HepG2 (cell line): ENCODE measurements around the gene CHDH. TPM values are rescaled to one million over a fixed set of nuclear protein-coding genes. Genes with fewer than 3 reads are reported as not detected.

Experiments used
- ATAC-seq: fragments of 200-7000 bp; cut with Tn5 transposase; 3 replicates; pipeline ENCODE4 v1.9.1; 2020; ENCODE audit warnings: mild to moderate bottlenecking, moderate library complexity
- BruUV-seq: library from RNA; stranded (reverse); fragments of 400-500 nt; replicated peaks from 2 replicates; lab custom pipeline; 2021; lab: Mats Ljungman, UMichigan
- CTCF ChIA-PET: fragments of 300-600 bp; formaldehyde crosslinking; extraction: SDS; loops from one replicate; lab custom pipeline; 2021; ENCODE audit warnings: low total read pairs, inconsistent platforms, low intra/inter-chr PET ratio; lab: Yijun Ruan, JAX
- POLR2A ChIA-PET: fragments of 350-600 bp; sonication (Branson Sonifier 250); formaldehyde crosslinking; loops from one replicate; lab custom pipeline; 2020; ENCODE audit warnings: antibody characterized with exemption, inconsistent platforms; lab: Yijun Ruan, JAX
- DNase-seq: peaks from one replicate; pipeline ENCODE4 v3.0.0-alpha.2; 2015; ENCODE audit warnings: low spot score
- FAIRE-seq: peaks from 3 replicates; lab custom pipeline; 2011; peaks lifted over from hg19 to GRCh38; lab: Jason Lieb, UNC
- H2AFZ ChIP-seq: one replicate; pipeline ENCODE4 v1.6.1; 2011; ENCODE audit warnings: low read length, inconsistent platforms
- H3K27ac ChIP-seq: fragments of 300-600 bp; 3 replicates; pipeline ENCODE4 v1.8.0; 2011; ENCODE audit warnings: mixed run types, mild to moderate bottlenecking, mixed read lengths, low read length, inconsistent platforms; ENCODE audit not compliant: insufficient read depth; ENCODE audit errors: extremely low read length
- H3K27me3 ChIP-seq, 2 experiments: fragments of 200-600 bp in 1 of 2; 2 replicates in 1 of 2; 3 replicates in 1 of 2; pipeline versions ENCODE4 v1.6.0 to v1.8.0; 2011; ENCODE audit warnings: low read length in 2 of 2, mild to moderate bottlenecking in 2 of 2, moderate library complexity in 2 of 2, inconsistent platforms in 1 of 2; ENCODE audit not compliant: insufficient read depth in 2 of 2, control insufficient read depth in 1 of 2
- H3K36me3 ChIP-seq, 2 experiments: fragments of 200-600 bp in 1 of 2; replicated peaks in 1 of 2; 2 replicates in 1 of 2; 3 replicates in 1 of 2; pipeline versions ENCODE4 v1.5.1 to v1.8.0; 2011; ENCODE audit warnings: low read length in 2 of 2, inconsistent platforms in 1 of 2; ENCODE audit not compliant: insufficient read depth in 2 of 2, control insufficient read depth in 1 of 2
- H3K4me1 ChIP-seq: 2 replicates; pipeline ENCODE4 v1.5.1; 2012; ENCODE audit warnings: low read length, inconsistent platforms; ENCODE audit not compliant: insufficient read depth
- H3K4me2 ChIP-seq: 2 replicates; pipeline ENCODE4 v1.6.0; 2011; ENCODE audit warnings: low read depth, low read length, inconsistent platforms
- H3K4me3 ChIP-seq, 3 experiments: fragments of 200-600 bp in 1 of 3; sonication (generic), shearing (Covaris generic) in 1 of 3; replicated peaks in 1 of 3; 2 replicates each; pipeline ENCODE4 v1.5.1; 2011 to 2016; ENCODE audit warnings: low read length in 3 of 3, inconsistent platforms in 2 of 3, low read depth in 2 of 3, mild to moderate bottlenecking in 2 of 3, control low read depth in 1 of 3, mixed read lengths in 1 of 3; ENCODE audit not compliant: insufficient read depth in 1 of 3
- H3K79me2 ChIP-seq: one replicate; pipeline ENCODE4 v1.6.1; 2011; ENCODE audit warnings: low read length, inconsistent platforms; ENCODE audit not compliant: insufficient read depth
- H3K9ac ChIP-seq: 2 replicates; pipeline ENCODE4 v1.6.0; 2011; ENCODE audit warnings: mild to moderate bottlenecking, low read depth, low read length, inconsistent platforms; ENCODE audit not compliant: insufficient read depth
- H3K9me3 ChIP-seq: 2 replicates; pipeline ENCODE4 v1.5.1; 2012; ENCODE audit warnings: mild to moderate bottlenecking, low read length
- H4K20me1 ChIP-seq: 2 replicates; pipeline ENCODE4 v1.6.0; 2011; ENCODE audit warnings: inconsistent platforms, mild to moderate bottlenecking, low read length, moderate library complexity; ENCODE audit not compliant: insufficient read depth
- ADNP ChIP-seq: sonication (generic); formaldehyde crosslinking; IDR thresholded peaks from 2 replicates; pipeline ENCODE4 v1.4.0; 2020; ENCODE audit warnings: missing genetic modification reagents
- AGO1 ChIP-seq: fragments of 200-400 bp; formaldehyde crosslinking; IDR thresholded peaks from 2 replicates; pipeline ENCODE4 v1.6.1; 2017; ENCODE audit warnings: mild to moderate bottlenecking, low read depth, low read length, moderate library complexity; ENCODE audit not compliant: poor library complexity, severe bottlenecking
- GLMP ChIP-seq: sonication (generic); formaldehyde crosslinking; IDR thresholded peaks from 2 replicates; pipeline ENCODE4 v1.9.0; 2021; ENCODE audit warnings: missing genetic modification reagents, mild to moderate bottlenecking, borderline replicate concordance
- KDM3A ChIP-seq: IDR thresholded peaks from 2 replicates; pipeline ENCODE4 v1.6.1; 2018; ENCODE audit warnings: low read depth, missing compliant biosample characterization
- KDM5A ChIP-seq: fragments of 200-600 bp; sonication (generic); IDR thresholded peaks from 2 replicates; pipeline ENCODE4 v1.7.0; 2018; ENCODE audit warnings: antibody characterized with exemption, mild to moderate bottlenecking, low read length, borderline replicate concordance
- NCOA1 ChIP-seq: sonication (generic); formaldehyde crosslinking; IDR thresholded peaks from 2 replicates; pipeline ENCODE4 v1.9.0; 2021; ENCODE audit warnings: missing genetic modification reagents
- NFE2 ChIP-seq: sonication (generic); formaldehyde crosslinking; IDR thresholded peaks from 2 replicates; pipeline ENCODE4 v1.4.0; 2020; ENCODE audit warnings: missing genetic modification reagents
- NFKB2 ChIP-seq: sonication (generic); formaldehyde crosslinking; IDR thresholded peaks from 2 replicates; pipeline ENCODE4 v1.4.0; 2020; ENCODE audit warnings: missing genetic modification reagents, borderline replicate concordance
- ZIK1 ChIP-seq: sonication (generic); formaldehyde crosslinking; IDR thresholded peaks from 2 replicates; pipeline ENCODE4 v1.5.0; 2020; ENCODE audit warnings: mild to moderate bottlenecking, low read depth, missing genetic modification reagents, borderline replicate concordance
- ZMYM4 ChIP-seq: sonication (generic); formaldehyde crosslinking; IDR thresholded peaks from 2 replicates; pipeline ENCODE4 v1.8.1; 2023; ENCODE audit warnings: mild to moderate bottlenecking, missing genetic modification reagents
- ZNF589 ChIP-seq: sonication (generic); formaldehyde crosslinking; conservative IDR thresholded peaks from 2 replicates; pipeline ENCODE4 v1.8.0; 2022; ENCODE audit warnings: mild to moderate bottlenecking, moderate library complexity, missing genetic modification reagents
- WGBS: methylation state at CpG from one replicate; pipeline ENCODE4 v1.1.6; 2017; ENCODE audit warnings: low lambda C conversion rate; 5-methylcytosine and 5-hydroxymethylcytosine counted together
- in situ Hi-C: cut with HindIII; loops from 2 replicates; pipeline ENCODE4 v1.10.0; 2017; ENCODE audit warnings: low pct_unique_long_range_greater_than_20kb; ENCODE audit not compliant: extremely low pct_ligation_motif_present
- intact Hi-C: fragments of 100-400 bp; cut with micrococcal nuclease; formaldehyde crosslinking; loops from one replicate; pipeline ENCODE4 v1.10.0; 2022; ENCODE audit not compliant: unreplicated experiment
- polyA plus RNA-seq, 8 experiments: library from polyadenylated mRNA; depleted of rRNA in 3 of 8; stranded (reverse) in 7 of 8; unstranded in 1 of 8; fragments of >200 nt; fragmentation: Illumina TruSeq in 4 of 8; extraction: Trizol in 4 of 8; gene quantifications; 2 replicates each; pipeline versions ENCODE4 v1.2.1 to v1.2.3, GENCODE V29; 2011 to 2016; ENCODE audit warnings: low read depth in 4 of 8, missing spikeins in 1 of 8, mixed read lengths in 1 of 8; ENCODE audit not compliant: insufficient read depth in 1 of 8
- total RNA-seq, 5 experiments: library from RNA; depleted of rRNA; stranded (reverse); fragments of >200 nt; fragmentation: Illumina TruSeq; extraction: Trizol; gene quantifications; 2 replicates each; pipeline ENCODE4 v1.2.3, GENCODE V29; 2016; ENCODE audit warnings: low read depth in 1 of 5
- TF ChIP-seq, protein P1 (sequence below): sonication (generic); formaldehyde crosslinking; IDR thresholded peaks from 2 replicates; pipeline ENCODE4 v1.5.0; 2020; ENCODE audit warnings: mild to moderate bottlenecking, missing genetic modification reagents, borderline replicate concordance

The CHDH gene
- total and polyA plus RNA-seq, 2 of the 13 experiments (the other 11 are each of a cell fraction or from before 2014, with no cell fraction given), result 28.1 to 48.9 TPM

- CTCF ChIA-PET, result no interaction called here
- H3K4me3 ChIP-seq, result no peak overlapping the region
- no peaks in the 10 kb centered on the region for H3K9me3 ChIP-seq
- peaks cover 4% of the 10 kb centered on the region; the same call in 1 of the 2 replicates for H4K20me1 ChIP-seq
- DNase-seq (no peak), FAIRE-seq (no peak), ATAC-seq (no peak)
- H3K27me3 ChIP-seq, result no peaks in the 10 kb centered on the region; a peak in 1 of 5 replicates
- H3K4me2 ChIP-seq, result no peak overlapping the region
- POLR2A ChIA-PET, result interaction anchor here (2.2 kb wide), 1 partner anchor 40 kb away, joined by 8 read pairs; no protein-coding TSS in a partner anchor
- BruUV-seq, result no TSS peak
- WGBS, result 80% methylated on average over 14 of the region's 14 CpGs
- in situ Hi-C loops, result no loop called here
- H3K36me3 ChIP-seq, result no peaks in the 10 kb centered on the region
- no peak overlapping the region for H2AFZ ChIP-seq
- H3K79me2 ChIP-seq, result no peaks in the 10 kb centered on the region
- H3K27ac ChIP-seq, result no peak overlapping the region
- intact Hi-C loops, result loop anchor here (5.0 kb wide), 1 partner anchor 37 kb away; no protein-coding TSS in a partner anchor
- H3K9ac ChIP-seq, result no peak overlapping the region
- peaks cover 18% of the 10 kb centered on the region for H3K4me1 ChIP-seq
- TF ChIP-seq NFKB2 (no peak), ZNF589 (CRISPR knock-in tag) (no peak), ZMYM4 (CRISPR knock-in tag) (no peak), KDM3A (no peak), KDM5A (no peak), NFE2 (CRISPR knock-in tag) (no peak), AGO1 (no peak), ADNP (CRISPR knock-in tag) (no peak), GLMP (CRISPR knock-in tag) (no peak), ZIK1 (CRISPR knock-in tag) (no peak), NCOA1 (CRISPR knock-in tag) (no peak)
- TF ChIP-seq, protein P1, sequence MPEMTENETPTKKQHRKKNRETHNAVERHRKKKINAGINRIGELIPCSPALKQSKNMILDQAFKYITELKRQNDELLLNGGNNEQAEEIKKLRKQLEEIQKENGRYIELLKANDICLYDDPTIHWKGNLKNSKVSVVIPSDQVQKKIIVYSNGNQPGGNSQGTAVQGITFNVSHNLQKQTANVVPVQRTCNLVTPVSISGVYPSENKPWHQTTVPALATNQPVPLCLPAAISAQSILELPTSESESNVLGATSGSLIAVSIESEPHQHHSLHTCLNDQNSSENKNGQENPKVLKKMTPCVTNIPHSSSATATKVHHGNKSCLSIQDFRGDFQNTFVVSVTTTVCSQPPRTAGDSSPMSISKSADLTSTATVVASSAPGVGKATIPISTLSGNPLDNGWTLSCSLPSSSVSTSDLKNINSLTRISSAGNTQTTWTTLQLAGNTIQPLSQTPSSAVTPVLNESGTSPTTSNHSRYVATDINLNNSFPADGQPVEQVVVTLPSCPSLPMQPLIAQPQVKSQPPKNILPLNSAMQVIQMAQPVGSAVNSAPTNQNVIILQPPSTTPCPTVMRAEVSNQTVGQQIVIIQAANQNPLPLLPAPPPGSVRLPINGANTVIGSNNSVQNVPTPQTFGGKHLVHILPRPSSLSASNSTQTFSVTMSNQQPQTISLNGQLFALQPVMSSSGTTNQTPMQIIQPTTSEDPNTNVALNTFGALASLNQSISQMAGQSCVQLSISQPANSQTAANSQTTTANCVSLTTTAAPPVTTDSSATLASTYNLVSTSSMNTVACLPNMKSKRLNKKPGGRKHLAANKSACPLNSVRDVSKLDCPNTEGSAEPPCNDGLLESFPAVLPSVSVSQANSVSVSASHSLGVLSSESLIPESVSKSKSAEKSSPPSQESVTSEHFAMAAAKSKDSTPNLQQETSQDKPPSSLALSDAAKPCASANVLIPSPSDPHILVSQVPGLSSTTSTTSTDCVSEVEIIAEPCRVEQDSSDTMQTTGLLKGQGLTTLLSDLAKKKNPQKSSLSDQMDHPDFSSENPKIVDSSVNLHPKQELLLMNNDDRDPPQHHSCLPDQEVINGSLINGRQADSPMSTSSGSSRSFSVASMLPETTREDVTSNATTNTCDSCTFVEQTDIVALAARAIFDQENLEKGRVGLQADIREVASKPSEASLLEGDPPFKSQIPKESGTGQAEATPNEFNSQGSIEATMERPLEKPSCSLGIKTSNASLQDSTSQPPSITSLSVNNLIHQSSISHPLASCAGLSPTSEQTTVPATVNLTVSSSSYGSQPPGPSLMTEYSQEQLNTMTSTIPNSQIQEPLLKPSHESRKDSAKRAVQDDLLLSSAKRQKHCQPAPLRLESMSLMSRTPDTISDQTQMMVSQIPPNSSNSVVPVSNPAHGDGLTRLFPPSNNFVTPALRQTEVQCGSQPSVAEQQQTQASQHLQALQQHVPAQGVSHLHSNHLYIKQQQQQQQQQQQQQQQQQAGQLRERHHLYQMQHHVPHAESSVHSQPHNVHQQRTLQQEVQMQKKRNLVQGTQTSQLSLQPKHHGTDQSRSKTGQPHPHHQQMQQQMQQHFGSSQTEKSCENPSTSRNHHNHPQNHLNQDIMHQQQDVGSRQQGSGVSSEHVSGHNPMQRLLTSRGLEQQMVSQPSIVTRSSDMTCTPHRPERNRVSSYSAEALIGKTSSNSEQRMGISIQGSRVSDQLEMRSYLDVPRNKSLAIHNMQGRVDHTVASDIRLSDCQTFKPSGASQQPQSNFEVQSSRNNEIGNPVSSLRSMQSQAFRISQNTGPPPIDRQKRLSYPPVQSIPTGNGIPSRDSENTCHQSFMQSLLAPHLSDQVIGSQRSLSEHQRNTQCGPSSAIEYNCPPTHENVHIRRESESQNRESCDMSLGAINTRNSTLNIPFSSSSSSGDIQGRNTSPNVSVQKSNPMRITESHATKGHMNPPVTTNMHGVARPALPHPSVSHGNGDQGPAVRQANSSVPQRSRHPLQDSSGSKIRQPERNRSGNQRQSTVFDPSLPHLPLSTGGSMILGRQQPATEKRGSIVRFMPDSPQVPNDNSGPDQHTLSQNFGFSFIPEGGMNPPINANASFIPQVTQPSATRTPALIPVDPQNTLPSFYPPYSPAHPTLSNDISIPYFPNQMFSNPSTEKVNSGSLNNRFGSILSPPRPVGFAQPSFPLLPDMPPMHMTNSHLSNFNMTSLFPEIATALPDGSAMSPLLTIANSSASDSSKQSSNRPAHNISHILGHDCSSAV (CRISPR knock-in tag), result no peak
These were observed 41.3 kb downstream of the CHDH start for GRCh38 chr3:53804697-53805462.
